IMR-90 (cell line): ENCODE results near the gene KRTAP4-1. TPM values are rescaled to one million over a fixed set of nuclear protein-coding genes. Genes with fewer than 3 reads are reported as not detected.
A peak's percentile ranks its signal among the peaks of the same experiment; 100 is the strongest.
"Not testable (repeated sequence)": the region's sequence is repeated elsewhere in the genome, so short reads cannot be mapped to it uniquely, and the experiment has no call there.

ENCODE experiments used
- ATAC-seq: fragments of 200-7000 bp; cut with Tn5 transposase; 2 replicates; pipeline ENCODE4 v1.9.1; 2020; ENCODE audit warnings: low read depth, mild to moderate bottlenecking, moderate library complexity
- BruUV-seq: library from RNA; stranded (reverse); fragments of 400-500 nt; replicated peaks from 2 replicates; lab custom pipeline; 2021; lab: Mats Ljungman, UMichigan
- CTCF ChIA-PET: fragments of 300-600 bp; formaldehyde crosslinking; extraction: SDS; loops from one replicate; lab custom pipeline; 2021; ENCODE audit warnings: antibody characterized with exemption; lab: Yijun Ruan, JAX
- POLR2A ChIA-PET: fragments of 300-600 bp; sonication (Branson Sonifier 250); formaldehyde crosslinking; loops from one replicate; lab custom pipeline; 2022; ENCODE audit warnings: antibody characterized with exemption; ENCODE audit not compliant: unreplicated experiment; lab: Charles Lee
- DNase-seq: peaks from one replicate; pipeline ENCODE4 v3.0.0; 2013
- H2AFZ ChIP-seq: replicated peaks from 2 replicates; pipeline ENCODE3; 2013; ENCODE audit warnings: low read length, mild to moderate bottlenecking; ENCODE audit not compliant: poor library complexity
- H2AK5ac ChIP-seq: 2 replicates; pipeline ENCODE4 v1.6.1; 2013; ENCODE audit warnings: low read depth, low read length, inconsistent platforms
- H2AK9ac ChIP-seq: replicated peaks from 2 replicates; pipeline ENCODE3; 2013; ENCODE audit warnings: mild to moderate bottlenecking, low read depth, low read length, moderate library complexity; ENCODE audit not compliant: poor library complexity
- H2BK120ac ChIP-seq: 2 replicates; pipeline ENCODE4 v1.6.1; 2013; ENCODE audit warnings: low read depth, low read length, inconsistent platforms
- H2BK15ac ChIP-seq: 3 replicates; pipeline ENCODE4 v1.6.1; 2013; ENCODE audit warnings: low read depth, low read length, inconsistent platforms
- H2BK20ac ChIP-seq: 2 replicates; pipeline ENCODE4 v1.6.1; 2013; ENCODE audit warnings: low read depth, mild to moderate bottlenecking, inconsistent platforms, low read length, moderate library complexity
- H2BK5ac ChIP-seq: 2 replicates; pipeline ENCODE4 v1.6.1; 2013; ENCODE audit warnings: mild to moderate bottlenecking, low read depth, low read length, inconsistent platforms; ENCODE audit not compliant: poor library complexity, severe bottlenecking
- H3K14ac ChIP-seq: replicated peaks from 2 replicates; pipeline ENCODE4 v1.6.1; 2013; ENCODE audit warnings: low read depth, low read length, inconsistent platforms
- H3K18ac ChIP-seq: 2 replicates; pipeline ENCODE4 v1.6.1; 2013; ENCODE audit warnings: low read depth, low read length, control low read depth
- H3K23ac ChIP-seq: 2 replicates; pipeline ENCODE4 v1.6.1; 2013; ENCODE audit warnings: low read depth, low read length, inconsistent platforms
- H3K27ac ChIP-seq: 2 replicates; pipeline ENCODE4 v1.5.1; 2013; ENCODE audit warnings: mild to moderate bottlenecking, control low read depth, low read length; ENCODE audit not compliant: insufficient read depth
- H3K27me3 ChIP-seq: 2 replicates; pipeline ENCODE4 v1.6.1; 2013; ENCODE audit warnings: low read length; ENCODE audit not compliant: control insufficient read depth, insufficient read depth
- H3K36me3 ChIP-seq: 2 replicates; pipeline ENCODE4 v1.6.1; 2013; ENCODE audit warnings: low read length, mixed read lengths; ENCODE audit not compliant: control insufficient read depth, insufficient read depth
- H3K4ac ChIP-seq: 2 replicates; pipeline ENCODE4 v1.6.1; 2013; ENCODE audit warnings: low read depth, low read length, inconsistent platforms
- H3K4me1 ChIP-seq: 2 replicates; pipeline ENCODE4 v1.6.1; 2013; ENCODE audit warnings: low read length, mixed read lengths; ENCODE audit not compliant: control insufficient read depth, insufficient read depth
- H3K4me2 ChIP-seq: 2 replicates; pipeline ENCODE4 v1.6.1; 2013; ENCODE audit warnings: low read depth, mild to moderate bottlenecking, control low read depth, low read length, moderate library complexity
- H3K4me3 ChIP-seq: 2 replicates; pipeline ENCODE4 v1.5.1; 2013; ENCODE audit warnings: low read depth, mild to moderate bottlenecking, control low read depth, low read length, moderate library complexity; ENCODE audit not compliant: insufficient read depth
- H3K56ac ChIP-seq: 2 replicates; pipeline ENCODE4 v1.6.1; 2013; ENCODE audit warnings: low read length, inconsistent platforms; ENCODE audit not compliant: insufficient read depth; ENCODE audit errors: extremely low read depth
- H3K79me1 ChIP-seq, 2 experiments: 2 replicates each; pipeline ENCODE4 v1.6.1; 2013; ENCODE audit warnings: low read length in 2 of 2, inconsistent platforms in 1 of 2, low read depth in 1 of 2
- H3K9ac ChIP-seq: 2 replicates; pipeline ENCODE4 v1.6.1; 2013; ENCODE audit warnings: low read depth, low read length, control low read depth
- H3K9me1 ChIP-seq: 2 replicates; pipeline ENCODE4 v1.6.1; 2013; ENCODE audit warnings: low read length, inconsistent platforms; ENCODE audit not compliant: insufficient read depth
- H3K9me3 ChIP-seq: 2 replicates; pipeline ENCODE4 v1.6.1; 2013; ENCODE audit warnings: low read length; ENCODE audit not compliant: control insufficient read depth, insufficient read depth
- H4K20me1 ChIP-seq: 2 replicates; pipeline ENCODE4 v1.6.1; 2013; ENCODE audit warnings: low read length, inconsistent platforms; ENCODE audit not compliant: insufficient read depth
- H4K5ac ChIP-seq: 2 replicates; pipeline ENCODE4 v1.6.1; 2013; ENCODE audit warnings: mild to moderate bottlenecking, low read depth, low read length, control low read depth
- H4K8ac ChIP-seq, 2 experiments: 2 replicates each; pipeline ENCODE4 v1.6.1; 2013; ENCODE audit warnings: low read depth in 2 of 2, low read length in 2 of 2, control low read depth in 1 of 2, inconsistent platforms in 1 of 2
- H4K91ac ChIP-seq: 2 replicates; pipeline ENCODE4 v1.6.1; 2013; ENCODE audit warnings: low read depth, low read length, inconsistent platforms; ENCODE audit not compliant: insufficient read depth
- CEBPB ChIP-seq: IDR thresholded peaks from 2 replicates; pipeline ENCODE4 v1.6.1; 2012; ENCODE audit warnings: low read depth, low read length, improper control_type of control experiment
- CHD1 ChIP-seq: IDR thresholded peaks from 2 replicates; pipeline ENCODE4 v1.6.1; 2012; ENCODE audit warnings: low read depth, low read length, improper control_type of control experiment
- WGBS, 2 experiments: methylation state at CpG; one replicate each; pipeline versions ENCODE4 v1.1.5 to v1.1.7; 2013; ENCODE audit warnings: missing lambda C conversion rate in 2 of 2; ENCODE audit not compliant: insufficient read length in 1 of 2; ENCODE audit errors: extremely low coverage in 2 of 2; 5-methylcytosine and 5-hydroxymethylcytosine counted together
- dilution Hi-C: fragments of 300-500 bp; cut with HindIII; formaldehyde crosslinking; loops from one replicate; pipeline ENCODE4 v1.14.3; 2018; ENCODE audit warnings: low sequenced_read_pairs; ENCODE audit not compliant: unreplicated experiment
- in situ Hi-C: fragments of 300-500 bp; cut with MboI; formaldehyde crosslinking; loops from 3 replicates; pipeline ENCODE4 v1.14.3; 2019; ENCODE audit warnings: low sequenced_read_pairs, inconsistent platforms, mixed read lengths
- intact Hi-C: fragments of 100-400 bp; cut with micrococcal nuclease; formaldehyde crosslinking; loops from 2 replicates; pipeline ENCODE4 v1.10.0; 2022
- polyA plus RNA-seq, 3 experiments: library from polyadenylated mRNA; depleted of rRNA; stranded (reverse); fragments of >200 nt; gene quantifications; 2 replicates each; pipeline ENCODE4 v1.2.3, GENCODE V29; 2012; ENCODE audit warnings: low replicate concordance in 1 of 3
- total RNA-seq: library from RNA; depleted of rRNA; stranded (reverse); fragments of >200 nt; gene quantifications from 2 replicates; pipeline ENCODE4 v1.2.3, GENCODE V29; 2012

KRTAP4-1 gene
- total and polyA plus RNA-seq, 2 of the 4 experiments (the other 2 are of a cell fraction): not detected

DNA sequence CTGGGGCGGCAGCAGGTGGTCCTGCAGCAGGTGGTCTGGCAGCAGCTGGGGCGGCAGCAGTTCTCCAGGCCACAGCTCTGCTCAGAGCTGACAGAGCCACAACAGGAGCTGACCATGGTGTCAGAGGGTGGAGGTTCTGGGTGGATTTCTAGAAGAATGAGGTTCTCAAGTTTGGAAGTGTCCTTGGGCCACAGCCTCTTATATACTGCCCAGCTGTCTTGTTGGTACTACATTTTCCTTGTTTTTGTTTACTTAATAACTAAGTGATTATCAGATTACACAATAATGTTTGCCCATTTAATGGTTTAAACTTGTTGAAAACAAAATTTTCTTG, 35.1 kb downstream of the KRTAP4-1 start, which contains the start of gene KRTAP4-5:
KRTAP4-5 (minus strand) TSS at position 174 of the 334 bp plus-strand sequence; CDS start at position 116, 58 bp downstream.
- Histone ChIP-seq H2BK20ac (no peak within 1 kb of the TSS), H4K20me1 (no peaks in the 10 kb centered on the region), H3K56ac (no peak within 1 kb of the TSS), H2BK15ac (no peak within 1 kb of the TSS), H3K4me2 (no peak within 1 kb of the TSS), H3K4ac (no peak within 1 kb of the TSS), H3K18ac (no peak within 1 kb of the TSS), H3K9me1 (no peaks in the 10 kb centered on the region), H3K27me3 (no peaks in the 10 kb centered on the region; the same call in 1 of the 2 replicates), H3K9me3 (no peaks in the 10 kb centered on the region), H2AK9ac (no peak within 1 kb of the TSS), H4K8ac (no peak within 1 kb of the TSS), H4K91ac (no peak within 1 kb of the TSS), H3K4me1 (no peaks in the 10 kb centered on the region), H3K27ac (no peak within 1 kb of the TSS), H3K14ac (no peak within 1 kb of the TSS), H3K4me3 (no peak within 1 kb of the TSS), H2AFZ (no peak within 1 kb of the TSS), H2BK5ac (no peak within 1 kb of the TSS), H2AK5ac (no peak within 1 kb of the TSS), H2BK120ac (no peak within 1 kb of the TSS), H3K23ac (no peak within 1 kb of the TSS), H3K36me3 (no peaks in the 10 kb centered on the region), H4K5ac (no peak within 1 kb of the TSS), H3K9ac (no peak within 1 kb of the TSS), H3K79me1 (no peaks in the 10 kb centered on the region)
- no TSS peak for BruUV-seq
- in situ Hi-C loops (no loop called here), intact Hi-C loops (no loop called here), dilution Hi-C loops (no loop called here)
- ATAC-seq (no peak), DNase-seq (no peak)
- TF ChIP-seq CHD1 (no peak), CEBPB (0 out of 2 replicates have a peak, but pooled peaks have one; percentile 18)
- POLR2A ChIA-PET: no interaction called here
- CTCF ChIA-PET: interaction anchor here (0.6 kb wide), 1 partner anchor 52 kb away, joined by 4 read pairs; no protein-coding TSS in a partner anchor
- 100% methylated on average over 1 of the region's 2 CpGs; no CpG with 5 or more reads in 1 of the 2 experiments for WGBS, 2 experiments

DNA sequence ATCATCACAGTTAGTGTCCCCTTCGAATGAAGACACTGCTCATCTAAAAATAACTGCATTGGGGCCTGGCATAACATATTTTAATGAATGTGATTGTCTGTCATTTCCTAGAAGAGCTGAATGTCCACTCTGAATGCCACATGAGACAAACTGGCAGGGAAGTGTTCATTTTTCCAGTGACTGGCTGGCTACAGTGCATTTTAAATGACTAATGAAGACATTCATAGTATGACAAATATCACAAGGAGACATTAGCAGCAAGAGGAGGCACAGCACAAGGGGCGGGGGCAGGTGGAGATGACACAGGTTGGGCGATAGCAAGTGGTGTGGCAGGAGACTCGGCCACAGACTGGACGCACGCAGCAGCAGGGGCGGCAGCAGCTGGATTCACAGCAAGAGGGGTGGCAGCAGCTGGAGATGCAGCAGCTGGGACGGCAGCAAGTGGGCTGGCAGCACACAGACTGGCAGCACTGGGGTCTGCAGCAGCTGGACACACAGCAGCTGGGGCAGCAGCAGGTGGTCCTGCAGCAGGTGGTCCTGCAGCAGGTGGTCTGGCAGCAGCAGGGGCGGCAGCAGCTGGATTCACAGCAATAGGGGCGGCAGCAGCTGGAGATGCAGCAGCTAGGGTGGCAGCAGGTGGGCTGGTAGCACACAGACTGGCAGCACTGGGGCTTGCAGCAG, 35.6 kb downstream of the KRTAP4-1 start:
- H3K9me3 ChIP-seq, DNase-seq, H3K4me2 ChIP-seq, H3K9ac ChIP-seq, H2BK15ac ChIP-seq, H4K91ac ChIP-seq, H3K23ac ChIP-seq, in situ Hi-C loops, H3K4me1 ChIP-seq, H3K9me1 ChIP-seq, H3K79me1 ChIP-seq, H4K20me1 ChIP-seq, dilution Hi-C loops, H2AK9ac ChIP-seq, H2BK5ac ChIP-seq, H2AK5ac ChIP-seq, H3K18ac ChIP-seq, H2BK20ac ChIP-seq, H3K4me3 ChIP-seq, intact Hi-C loops, H2BK120ac ChIP-seq, H3K56ac ChIP-seq, H3K27me3 ChIP-seq, H3K36me3 ChIP-seq, H3K14ac ChIP-seq, H2AFZ ChIP-seq, H3K27ac ChIP-seq, H3K4ac ChIP-seq, H4K8ac ChIP-seq, H4K5ac ChIP-seq, POLR2A ChIA-PET, BruUV-seq, ATAC-seq: not testable (repeated sequence)
- CTCF ChIA-PET: interaction anchor here (0.6 kb wide), 1 partner anchor 52 kb away, joined by 4 read pairs; no protein-coding TSS in a partner anchor
- 87% methylated on average over 3 of the region's 10 CpGs; no CpG with 5 or more reads in 1 of the 2 experiments for WGBS, 2 experiments
